ENCODE data around the gene MYPN.
"Not testable (repeated sequence)": the region's sequence is repeated elsewhere in the genome, so short reads cannot be mapped to it uniquely, and the experiment has no call there.

The MYPN gene

DNA sequence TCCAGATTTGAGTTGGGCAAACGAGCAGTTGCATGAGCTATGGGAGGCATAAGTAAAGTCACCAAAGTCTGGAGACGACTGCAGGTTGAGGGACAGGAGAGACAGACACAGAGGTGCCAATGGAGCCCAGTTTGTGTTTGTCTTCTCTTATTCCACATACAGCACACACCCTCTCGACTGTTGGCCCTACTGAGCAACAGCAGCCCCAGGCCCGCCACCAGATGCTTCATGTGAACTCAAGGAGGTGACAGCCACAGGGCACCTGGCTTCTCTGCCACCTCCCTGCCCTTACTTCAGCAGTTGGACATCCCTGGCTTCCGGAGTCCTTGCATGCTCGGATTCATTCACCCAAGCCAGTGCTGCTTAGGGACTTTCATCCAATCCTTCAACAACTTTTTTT lies 129.1 kb downstream of the MYPN start:
- DNase-seq (ENCODE audit: insufficient read length, low spot score) = no peak
- no peak for TF ChIP-seq POLR2AphosphoS5 (IDR thresholded peaks at IDR 0.05; ENCODE audit: low read depth, low read length)
- no peak for TF ChIP-seq PAX5 (IDR thresholded peaks at IDR 0.05; ENCODE audit: insufficient read depth, low read length, severe bottlenecking)
- no peak for TF ChIP-seq TAF1 (IDR thresholded peaks at IDR 0.05; ENCODE audit: low read depth, low read length)
- no peak for TF ChIP-seq SPI1 (IDR thresholded peaks at IDR 0.05; ENCODE audit: low read depth, low read length)
- TF ChIP-seq POLR2A (IDR thresholded peaks at IDR 0.05; ENCODE audit: low read depth, low read length) = no peak
- TF ChIP-seq POU2F2 (IDR thresholded peaks at IDR 0.05; ENCODE audit: low read depth, low read length) = no peak

GRCh38 chr10:68239069-68239468 lies 129.8 kb downstream of the MYPN start:
- DNase-seq (ENCODE audit: insufficient read length, low spot score) = no peak
- FAIRE-seq = no peak
- TF ChIP-seq POLR2AphosphoS5 (IDR thresholded peaks at IDR 0.05; ENCODE audit: low read depth, low read length) = no peak

More for the DNA sequence above, 129.1 kb downstream of the MYPN start:
- no peak for FAIRE-seq

DNA sequence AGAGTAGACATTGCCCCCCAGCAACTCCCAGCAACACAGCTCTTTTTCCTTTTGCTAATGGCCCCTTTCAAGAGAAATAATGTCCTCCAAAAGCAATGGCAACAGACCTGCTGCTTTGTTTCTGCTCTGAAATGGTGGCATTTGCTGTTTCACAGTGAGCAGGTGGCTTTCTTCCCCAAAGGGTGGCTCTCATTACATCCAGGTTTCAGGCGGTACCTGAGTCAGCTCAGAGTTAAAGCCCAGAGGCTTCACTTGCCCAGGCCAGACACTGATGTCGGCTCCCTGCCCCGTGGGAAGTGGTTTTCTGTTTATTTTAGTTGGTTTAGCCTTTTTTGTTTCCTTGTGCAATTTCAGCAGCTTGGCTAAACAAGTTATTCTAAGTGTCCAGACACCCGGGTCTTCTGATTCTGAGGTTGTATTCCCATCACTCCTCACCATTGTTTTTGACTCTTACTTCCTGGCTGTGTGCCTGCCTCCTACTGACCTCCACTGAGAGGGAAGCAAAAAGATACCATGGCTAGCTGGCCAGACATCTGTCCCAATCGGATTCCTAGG lies 130.4 kb downstream of the MYPN start:
- TF ChIP-seq PAX5 (IDR thresholded peaks at IDR 0.05; ENCODE audit: insufficient read depth, low read length, severe bottlenecking) = no peak
- no peak for TF ChIP-seq POLR2A (IDR thresholded peaks at IDR 0.05; ENCODE audit: low read depth, low read length)
- TF ChIP-seq SPI1 (IDR thresholded peaks at IDR 0.05; ENCODE audit: low read depth, low read length) = no peak
- no peak for TF ChIP-seq POU2F2 (IDR thresholded peaks at IDR 0.05; ENCODE audit: low read depth, low read length)
- DNase-seq (ENCODE audit: insufficient read length, low spot score) (no peak), FAIRE-seq (no peak)

GRCh38 chr10:68242051-68242450 lies 132.8 kb downstream of the MYPN start:
- FAIRE-seq = no peak
- no peak for DNase-seq (ENCODE audit: insufficient read length, low spot score)
- no peak for TF ChIP-seq POLR2A (IDR thresholded peaks at IDR 0.05; ENCODE audit: low read depth, low read length)
- no peak for TF ChIP-seq PAX5 (IDR thresholded peaks at IDR 0.05; ENCODE audit: insufficient read depth, low read length, severe bottlenecking)
- no peak for TF ChIP-seq POLR2AphosphoS5 (IDR thresholded peaks at IDR 0.05; ENCODE audit: low read depth, low read length)
- TF ChIP-seq SPI1 (IDR thresholded peaks at IDR 0.05; ENCODE audit: low read depth, low read length) = no peak
- no peak for TF ChIP-seq POU2F2 (IDR thresholded peaks at IDR 0.05; ENCODE audit: low read depth, low read length)
- TF ChIP-seq TAF1 (IDR thresholded peaks at IDR 0.05; ENCODE audit: low read depth, low read length) = no peak

DNA sequence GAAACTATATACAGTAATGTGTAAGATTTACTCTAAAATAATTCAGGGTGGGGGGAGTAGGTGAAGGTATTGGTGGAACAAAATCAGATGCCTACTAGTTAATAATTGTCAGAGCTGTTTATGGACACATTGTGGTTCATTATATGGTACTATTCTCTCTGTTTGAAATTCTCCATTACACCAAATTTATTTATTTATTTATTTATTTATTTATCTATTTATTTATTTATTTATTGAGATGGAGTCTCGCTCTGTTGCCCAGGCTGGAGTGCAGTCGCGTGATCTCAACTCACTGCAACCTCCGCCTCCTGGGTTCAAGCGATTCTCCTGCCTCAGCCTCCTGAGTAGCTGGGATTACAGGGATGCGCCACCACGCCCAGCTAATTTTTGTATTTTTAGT lies 137.1 kb downstream of the MYPN start:
- FAIRE-seq; DNase-seq (ENCODE audit: insufficient read length, low spot score): not testable (repeated sequence)

- no peak for FAIRE-seq
- TF ChIP-seq SPI1 (IDR thresholded peaks at IDR 0.05; ENCODE audit: low read depth, low read length) (no peak), POU2F2 (IDR thresholded peaks at IDR 0.05; ENCODE audit: low read depth, low read length) (no peak), POLR2AphosphoS5 (IDR thresholded peaks at IDR 0.05; ENCODE audit: low read depth, low read length) (no peak), TAF1 (IDR thresholded peaks at IDR 0.05; ENCODE audit: low read depth, low read length) (no peak), POLR2A (IDR thresholded peaks at IDR 0.05; ENCODE audit: low read depth, low read length) (no peak), PAX5 (IDR thresholded peaks at IDR 0.05; ENCODE audit: insufficient read depth, low read length, severe bottlenecking) (no peak)
- DNase-seq (ENCODE audit: insufficient read length, low spot score) = no peak
Measured at GRCh38 chr10:68247931-68248330, 138.6 kb downstream of the MYPN start.

DNA sequence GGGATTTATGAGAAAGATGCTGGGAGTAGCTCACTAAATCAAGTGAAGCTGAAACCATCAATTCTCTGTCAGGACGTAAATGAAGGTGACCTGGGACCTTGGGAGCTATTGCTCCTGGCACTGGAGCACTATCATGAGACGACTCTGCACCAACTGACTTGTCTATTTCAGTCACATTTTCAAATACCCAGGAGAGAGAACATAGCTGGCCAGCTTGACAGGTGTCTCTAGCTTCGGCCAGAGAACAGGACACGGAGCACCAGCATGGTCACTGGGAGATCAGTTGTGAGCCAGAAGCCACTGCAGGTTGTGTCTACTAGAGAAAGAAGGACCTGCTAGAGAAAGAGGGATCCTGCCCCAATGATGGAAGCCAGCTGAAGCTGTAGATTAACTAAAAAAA lies 140.0 kb downstream of the MYPN start:
- DNase-seq (ENCODE audit: insufficient read length, low spot score) (no peak), FAIRE-seq (no peak)
- TF ChIP-seq PAX5 (IDR thresholded peaks at IDR 0.05; ENCODE audit: insufficient read depth, low read length, severe bottlenecking) (no peak), POLR2AphosphoS5 (IDR thresholded peaks at IDR 0.05; ENCODE audit: low read depth, low read length) (no peak), TAF1 (IDR thresholded peaks at IDR 0.05; ENCODE audit: low read depth, low read length) (no peak), POLR2A (IDR thresholded peaks at IDR 0.05; ENCODE audit: low read depth, low read length) (no peak), POU2F2 (IDR thresholded peaks at IDR 0.05; ENCODE audit: low read depth, low read length) (no peak), SPI1 (IDR thresholded peaks at IDR 0.05; ENCODE audit: low read depth, low read length) (no peak)

GRCh38 chr10:68251151-68251550 lies 141.9 kb downstream of the MYPN start:
- FAIRE-seq = no peak
- DNase-seq (ENCODE audit: insufficient read length, low spot score) = no peak
- TF ChIP-seq SPI1 (IDR thresholded peaks at IDR 0.05; ENCODE audit: low read depth, low read length) = no peak
- TF ChIP-seq TAF1 (IDR thresholded peaks at IDR 0.05; ENCODE audit: low read depth, low read length) = no peak
- TF ChIP-seq POLR2A (IDR thresholded peaks at IDR 0.05; ENCODE audit: low read depth, low read length) = no peak
- no peak for TF ChIP-seq POLR2AphosphoS5 (IDR thresholded peaks at IDR 0.05; ENCODE audit: low read depth, low read length)
- no peak for TF ChIP-seq PAX5 (IDR thresholded peaks at IDR 0.05; ENCODE audit: insufficient read depth, low read length, severe bottlenecking)
- TF ChIP-seq POU2F2 (IDR thresholded peaks at IDR 0.05; ENCODE audit: low read depth, low read length) = no peak

GRCh38 chr10:68251625-68252495 lies 142.6 kb downstream of the MYPN start:
- TF ChIP-seq PAX5 (IDR thresholded peaks at IDR 0.05; ENCODE audit: insufficient read depth, low read length, severe bottlenecking) = no peak
- peak; percentile 47; the same call in 1 of the 2 replicates for TF ChIP-seq SPI1 (IDR thresholded peaks at IDR 0.05; ENCODE audit: low read depth, low read length)
- TF ChIP-seq POLR2AphosphoS5 (IDR thresholded peaks at IDR 0.05; ENCODE audit: low read depth, low read length) = no peak
- no peak for TF ChIP-seq TAF1 (IDR thresholded peaks at IDR 0.05; ENCODE audit: low read depth, low read length)
- FAIRE-seq (peak; percentile 75), DNase-seq (ENCODE audit: insufficient read length, low spot score) (no peak)

DNA sequence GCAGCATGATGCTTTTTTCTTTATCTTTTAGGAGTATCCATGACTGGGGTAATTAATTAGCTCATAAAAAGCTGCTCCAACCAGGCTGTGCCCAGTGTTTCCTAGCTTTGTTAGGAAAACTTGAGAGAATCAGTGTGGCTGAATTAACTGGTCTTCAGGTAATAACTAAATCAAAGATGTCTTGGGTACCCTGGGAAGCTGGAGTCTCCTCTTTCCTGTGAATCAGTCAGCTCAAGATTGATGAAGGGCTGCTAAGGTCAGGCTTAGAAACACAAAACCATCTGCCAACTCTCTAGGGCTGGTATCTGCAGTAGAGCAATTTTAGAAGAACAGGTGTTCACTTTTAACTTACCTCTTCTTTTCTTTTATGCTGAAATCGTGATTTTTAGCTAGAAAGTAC lies 144.1 kb downstream of the MYPN start:
- no peak for FAIRE-seq
- DNase-seq (ENCODE audit: insufficient read length, low spot score) = no peak
- TF ChIP-seq TAF1 (IDR thresholded peaks at IDR 0.05; ENCODE audit: low read depth, low read length) (no peak), POLR2AphosphoS5 (IDR thresholded peaks at IDR 0.05; ENCODE audit: low read depth, low read length) (no peak), POU2F2 (IDR thresholded peaks at IDR 0.05; ENCODE audit: low read depth, low read length) (no peak), POLR2A (IDR thresholded peaks at IDR 0.05; ENCODE audit: low read depth, low read length) (no peak), SPI1 (IDR thresholded peaks at IDR 0.05; ENCODE audit: low read depth, low read length) (no peak), PAX5 (IDR thresholded peaks at IDR 0.05; ENCODE audit: insufficient read depth, low read length, severe bottlenecking) (no peak)

All from GM12891 (cell line).